ENCODE data around the gene ZFP57.

GRCh38 chr6:29656798-29657197, 24.2 kb downstream of the ZFP57 start, which contains the start of gene MOG:
- TF ChIP-seq, protein P1, sequence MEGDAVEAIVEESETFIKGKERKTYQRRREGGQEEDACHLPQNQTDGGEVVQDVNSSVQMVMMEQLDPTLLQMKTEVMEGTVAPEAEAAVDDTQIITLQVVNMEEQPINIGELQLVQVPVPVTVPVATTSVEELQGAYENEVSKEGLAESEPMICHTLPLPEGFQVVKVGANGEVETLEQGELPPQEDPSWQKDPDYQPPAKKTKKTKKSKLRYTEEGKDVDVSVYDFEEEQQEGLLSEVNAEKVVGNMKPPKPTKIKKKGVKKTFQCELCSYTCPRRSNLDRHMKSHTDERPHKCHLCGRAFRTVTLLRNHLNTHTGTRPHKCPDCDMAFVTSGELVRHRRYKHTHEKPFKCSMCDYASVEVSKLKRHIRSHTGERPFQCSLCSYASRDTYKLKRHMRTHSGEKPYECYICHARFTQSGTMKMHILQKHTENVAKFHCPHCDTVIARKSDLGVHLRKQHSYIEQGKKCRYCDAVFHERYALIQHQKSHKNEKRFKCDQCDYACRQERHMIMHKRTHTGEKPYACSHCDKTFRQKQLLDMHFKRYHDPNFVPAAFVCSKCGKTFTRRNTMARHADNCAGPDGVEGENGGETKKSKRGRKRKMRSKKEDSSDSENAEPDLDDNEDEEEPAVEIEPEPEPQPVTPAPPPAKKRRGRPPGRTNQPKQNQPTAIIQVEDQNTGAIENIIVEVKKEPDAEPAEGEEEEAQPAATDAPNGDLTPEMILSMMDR (conservative IDR thresholded peaks at IDR 0.05; ENCODE audit: low read depth, low read length): no peak
- TF ChIP-seq EZH2 (IDR thresholded peaks at IDR 0.05; ENCODE audit: low read length, unreplicated experiment): no peak
